Measurements from ENCODE around the gene HNRNPC.
"Not testable (repeated sequence)": the region's sequence is repeated elsewhere in the genome, so short reads cannot be mapped to it uniquely, and the experiment has no call there.

HNRNPC gene

DNA sequence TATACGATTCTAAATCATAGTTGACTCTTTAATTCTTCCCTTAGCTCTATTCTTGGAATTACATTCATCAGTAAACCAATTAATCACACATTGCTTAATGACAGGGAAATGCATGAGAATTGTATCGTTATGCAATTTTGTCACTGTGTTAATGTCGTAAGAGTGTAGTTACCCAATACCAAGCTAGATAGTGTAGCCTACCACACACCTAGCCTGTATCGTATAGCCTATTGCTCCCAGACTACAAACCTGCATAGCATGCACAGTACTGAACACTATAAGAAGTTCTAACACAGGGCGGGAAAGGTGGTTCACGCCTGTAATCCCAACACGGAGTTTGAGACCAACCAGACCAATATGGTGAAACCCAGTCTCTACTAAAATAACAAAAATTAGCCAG is 24.7 kb downstream of the HNRNPC start:
- peak; percentile 65 for DNase-seq

DNA sequence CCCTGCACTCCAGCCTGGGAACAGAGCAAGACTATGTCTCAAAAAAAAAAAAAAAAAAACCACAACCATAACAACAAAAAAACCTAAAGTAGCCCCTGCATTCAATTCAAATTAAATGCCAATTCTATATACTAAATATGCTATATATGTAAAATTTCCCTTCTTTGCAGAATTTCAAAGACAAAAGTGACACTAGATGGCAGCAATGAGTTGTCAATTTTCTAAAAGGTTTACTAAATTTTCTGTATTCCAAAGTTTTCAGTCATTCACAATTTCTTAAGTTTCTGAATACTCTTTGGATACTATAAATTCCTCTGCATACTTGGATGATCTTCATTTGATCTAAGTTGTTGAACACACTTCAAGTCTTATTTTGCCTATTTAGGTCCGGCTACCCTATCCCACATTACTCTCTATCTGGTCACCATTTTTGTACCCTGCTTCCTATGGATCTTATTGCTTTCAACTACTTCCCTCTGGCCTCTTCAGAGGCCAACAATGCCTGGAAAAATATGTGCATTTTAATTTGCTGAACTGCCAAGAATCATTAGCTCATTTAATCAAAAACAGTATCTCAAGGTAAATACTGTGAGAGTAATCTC is 27.9 kb downstream of the HNRNPC start:
- DNase-seq, result peak; percentile 69

DNA sequence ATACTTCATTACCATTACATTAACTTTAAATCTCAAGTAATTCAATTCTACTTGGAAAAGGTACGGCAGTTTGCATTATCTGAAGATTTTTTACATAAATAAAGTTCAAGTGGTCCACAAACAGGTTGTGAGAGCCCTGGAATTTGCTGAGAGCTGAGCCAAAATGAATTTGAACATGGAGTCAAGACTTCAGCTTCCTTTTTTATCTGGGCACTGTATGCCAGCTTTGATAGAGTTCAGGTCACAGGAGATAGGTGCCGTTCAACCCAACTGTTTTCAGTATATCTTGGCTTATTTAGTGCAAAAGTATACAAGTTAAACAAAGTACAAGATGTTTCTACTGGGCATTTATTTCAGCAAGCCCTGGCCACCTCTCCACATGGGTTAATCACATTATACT is 28.8 kb downstream of the HNRNPC start:
- DNase-seq, result no peak

DNA sequence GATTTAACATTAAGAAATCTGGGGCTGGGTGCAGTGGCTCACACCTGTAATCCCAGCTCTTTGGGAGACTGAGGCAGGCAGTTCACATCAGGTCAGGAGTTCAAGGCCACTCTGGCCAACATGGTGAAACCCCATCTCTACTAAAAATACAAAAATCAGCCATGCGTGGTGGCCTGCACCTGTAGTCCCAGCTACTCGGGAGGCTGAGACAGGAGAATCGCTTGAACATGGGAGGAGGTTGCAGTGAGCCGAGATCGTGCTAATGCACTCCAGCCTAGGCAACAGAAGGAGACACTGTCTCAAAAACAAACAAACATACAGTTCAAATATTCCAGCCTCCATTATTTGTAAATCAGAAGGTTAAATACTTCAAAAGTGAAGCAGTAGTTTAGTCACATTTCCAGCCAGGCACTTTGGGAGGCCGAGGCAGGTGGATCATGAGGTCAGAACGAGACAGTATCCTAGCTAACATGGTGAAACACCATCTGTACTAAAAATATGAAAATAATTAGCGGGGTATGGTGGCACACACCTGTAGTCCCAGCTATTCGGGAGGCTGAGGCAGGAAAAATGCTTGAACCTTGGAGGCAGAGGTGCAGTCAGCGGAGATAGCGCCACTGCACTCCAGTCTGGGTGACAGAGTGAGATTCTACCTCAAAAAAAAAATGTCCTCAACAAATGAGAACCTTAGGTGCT is 30.3 kb downstream of the HNRNPC start:
- no peak for DNase-seq

DNA sequence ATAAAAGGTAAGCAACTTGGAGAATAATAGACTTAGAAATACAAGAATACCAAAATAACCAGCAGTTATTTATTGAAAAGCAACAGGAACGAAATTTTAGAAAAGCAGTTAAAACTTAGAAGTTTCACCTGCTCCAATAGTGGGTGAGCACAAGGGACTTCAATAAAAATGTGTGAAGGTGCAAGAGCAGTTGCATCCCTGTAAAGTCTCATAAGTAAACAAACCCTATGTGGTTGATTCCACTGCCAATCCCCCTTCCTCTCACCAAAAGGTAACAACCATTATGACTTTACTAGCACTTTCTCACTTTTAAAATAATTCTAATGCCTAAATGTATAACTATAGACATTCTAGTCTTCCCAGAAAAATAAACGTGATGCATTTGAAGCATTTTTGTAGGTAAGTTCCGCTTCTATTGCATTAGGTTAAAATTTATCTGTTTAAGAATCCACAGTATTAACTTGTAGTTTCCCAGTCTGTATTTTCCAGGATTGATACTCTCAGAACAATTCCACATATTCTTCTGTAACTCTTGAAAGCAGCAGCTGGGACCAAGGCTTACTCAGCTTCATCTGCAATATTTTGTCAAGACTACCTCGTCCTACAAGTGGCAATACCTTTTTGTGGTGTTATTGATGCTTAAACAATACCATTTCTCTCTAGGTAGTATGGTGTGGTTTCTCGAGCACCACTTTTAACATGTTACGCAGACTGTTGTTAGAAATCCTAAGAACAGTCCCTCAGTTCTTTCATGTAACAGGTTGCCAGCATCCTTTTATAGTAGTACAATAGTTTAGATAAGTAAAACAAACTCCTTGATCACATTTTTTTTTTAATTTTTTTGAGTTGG is 32.1 kb downstream of the HNRNPC start:
- no peak for DNase-seq

DNA sequence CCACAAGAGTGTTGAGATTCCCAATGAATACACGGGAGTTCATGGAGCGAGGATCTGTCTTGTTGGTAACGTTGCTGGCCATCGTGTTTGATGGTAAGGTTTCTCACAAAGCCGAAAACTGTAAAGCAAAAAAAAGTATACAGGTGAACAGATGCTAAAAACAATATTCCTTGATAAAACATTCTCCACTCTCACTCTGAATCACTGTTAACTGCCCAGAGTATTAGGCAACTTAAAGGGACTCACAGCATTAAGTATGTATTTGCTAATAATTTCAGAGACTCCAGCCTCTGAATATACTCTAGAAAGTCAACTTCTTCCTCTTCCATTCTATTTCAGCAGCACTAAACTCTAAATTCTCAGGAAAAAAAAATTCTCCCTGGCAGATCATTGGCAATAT is 35.1 kb downstream of the HNRNPC start:
- no peak for DNase-seq

DNA sequence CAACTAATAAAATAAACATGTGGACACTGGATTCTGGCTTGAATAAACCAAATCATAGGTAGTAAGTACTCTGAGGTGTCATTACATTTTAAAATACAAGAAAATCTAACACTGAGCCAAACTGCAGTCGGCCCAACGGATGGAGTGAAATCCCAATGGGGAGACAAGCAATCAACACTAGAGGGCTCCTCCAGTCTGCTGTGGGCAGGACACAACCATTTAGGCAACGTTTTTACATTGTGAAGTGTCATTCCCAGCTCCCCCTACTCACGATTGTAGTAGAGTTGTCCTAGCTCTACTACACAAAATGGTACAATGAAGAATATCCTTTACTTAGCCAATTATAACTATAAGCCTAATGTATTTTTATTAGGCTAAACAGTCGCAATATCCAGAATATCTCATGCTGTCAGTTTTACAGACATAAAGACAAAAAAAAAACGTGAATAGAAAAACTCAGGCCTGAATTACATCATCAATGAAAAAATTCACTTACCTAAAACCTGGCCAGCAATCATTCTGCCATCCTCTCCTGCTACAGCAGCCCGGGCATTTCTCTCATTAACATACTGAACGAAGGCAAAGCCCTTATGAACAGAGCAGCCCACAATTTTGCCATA is 35.7 kb downstream of the HNRNPC start:
- DNase-seq, result peak; percentile 48

DNA sequence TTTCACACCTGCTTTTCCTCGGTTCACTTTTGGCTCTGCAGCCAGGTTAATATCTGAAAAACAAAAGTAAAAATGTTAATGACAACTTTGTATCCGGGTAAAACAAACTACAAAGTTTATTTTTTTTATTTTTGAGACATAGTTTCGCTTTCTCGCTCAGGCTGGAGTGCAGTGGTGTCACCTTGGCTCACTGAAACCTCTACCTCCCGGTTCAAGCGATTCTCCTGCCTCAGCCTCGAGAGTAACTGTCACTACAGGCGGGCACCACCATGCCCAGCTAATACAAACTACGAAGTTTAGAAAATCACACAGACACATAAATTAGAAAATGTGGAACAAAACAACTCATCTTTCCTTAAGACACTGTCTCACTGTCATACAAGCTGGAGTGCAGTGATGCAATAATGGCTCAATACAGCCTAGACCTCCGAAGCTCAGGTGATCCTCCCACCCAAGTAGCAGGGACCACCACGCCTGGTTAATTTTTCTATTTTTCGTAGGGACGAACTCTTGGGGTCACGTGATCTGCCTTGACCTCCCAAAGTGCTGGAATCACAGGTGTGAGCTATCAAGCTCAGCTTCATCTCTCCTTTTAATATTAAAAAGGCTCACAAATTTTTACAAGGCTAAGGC is 38.1 kb downstream of the HNRNPC start:
- no peak for DNase-seq

DNA sequence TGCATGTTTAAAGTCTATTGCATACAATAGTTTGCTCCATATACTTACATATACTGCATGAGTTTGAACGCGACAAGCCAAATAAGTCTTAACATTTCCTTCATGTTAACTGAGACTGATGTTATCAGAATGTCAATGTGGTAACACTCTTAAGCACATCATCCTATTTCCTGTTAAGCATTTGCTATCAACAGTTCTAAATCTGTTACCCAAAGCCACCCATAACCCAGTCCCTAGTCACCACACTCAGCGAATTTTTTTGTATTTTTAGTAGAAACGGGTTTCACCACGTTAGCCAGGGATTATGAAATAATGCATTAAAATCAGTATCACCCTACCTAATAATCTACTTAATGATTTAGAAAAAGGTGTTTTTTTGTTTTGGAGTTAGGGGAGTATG is 39.4 kb downstream of the HNRNPC start:
- peak; percentile 77 for DNase-seq

DNA sequence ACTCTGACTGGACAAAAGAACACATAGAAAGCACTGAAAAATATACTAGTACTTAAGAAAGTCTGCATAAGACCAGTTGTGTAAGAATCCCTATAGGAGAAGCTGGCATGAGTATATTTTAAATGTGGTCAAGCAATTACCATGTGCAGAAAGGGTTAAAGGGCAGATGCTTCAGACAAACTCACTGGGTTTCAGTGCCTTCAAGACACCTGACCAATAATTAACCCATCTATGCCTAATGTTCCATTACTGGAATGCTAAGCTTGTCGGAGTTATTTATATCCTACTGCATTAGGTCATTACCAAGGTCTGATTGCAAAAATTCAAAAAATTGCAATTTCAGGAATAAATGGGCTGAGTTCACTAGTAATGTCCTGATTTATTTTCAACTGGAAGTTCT is 41.3 kb downstream of the HNRNPC start:
- no peak for DNase-seq

DNA sequence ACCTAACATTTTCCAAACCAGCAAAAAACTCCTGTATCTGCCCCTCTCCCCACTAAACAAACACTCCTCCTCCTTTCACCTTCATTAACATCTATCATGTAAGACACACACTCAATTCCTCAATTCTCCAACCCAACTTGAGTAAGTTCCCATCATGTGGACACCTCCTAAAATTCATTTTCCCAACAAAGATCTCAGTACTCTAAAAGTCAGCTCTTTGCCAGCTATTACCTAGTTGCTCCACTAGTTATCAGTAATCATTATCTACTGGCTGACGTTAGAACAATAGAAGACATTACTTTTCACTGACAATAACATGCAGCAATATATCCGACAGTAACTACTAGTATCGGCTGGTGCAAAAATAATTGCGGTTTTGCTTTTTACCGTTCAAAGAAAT is 42.1 kb downstream of the HNRNPC start:
- no peak for DNase-seq

DNA sequence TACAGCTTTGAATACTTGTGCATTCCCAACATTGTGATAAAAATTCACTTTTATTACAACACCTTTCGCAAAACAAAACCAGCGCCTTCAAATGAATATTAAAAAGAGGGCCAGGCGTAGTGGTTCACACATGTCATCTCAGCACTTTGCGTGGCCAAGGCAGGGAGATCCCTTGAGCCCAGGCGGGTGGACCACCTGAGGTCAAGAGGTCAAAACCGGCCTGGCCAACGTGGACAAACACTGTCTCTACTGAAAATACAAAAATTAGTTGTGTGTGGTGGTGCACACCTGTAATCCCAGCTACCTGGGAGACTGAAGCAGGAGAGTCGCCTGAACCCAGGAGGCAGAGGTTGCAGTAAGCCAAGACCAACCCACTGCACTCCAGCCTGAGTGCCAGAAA is 42.8 kb downstream of the HNRNPC start:
- no peak for DNase-seq

DNA sequence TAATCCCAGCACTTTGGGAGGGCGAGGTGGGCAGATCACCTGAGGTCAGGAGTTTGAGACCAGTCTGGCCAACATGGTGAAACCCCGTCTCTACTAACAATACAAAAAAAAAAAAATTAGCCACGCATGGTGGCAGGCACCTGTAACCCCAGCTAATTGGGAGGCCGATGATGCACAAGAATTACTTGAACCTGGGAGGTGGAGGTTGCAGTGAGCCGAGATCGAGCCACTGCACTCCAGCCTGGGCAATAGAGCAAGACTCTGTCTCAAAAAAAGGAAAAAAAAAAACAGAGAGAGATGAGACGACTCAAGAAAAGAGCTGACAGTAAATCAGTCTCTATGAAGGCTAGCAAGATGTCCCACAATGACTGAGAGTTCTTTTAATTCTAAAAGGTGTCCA is 44.1 kb downstream of the HNRNPC start:
- DNase-seq, result not testable (repeated sequence)

DNA sequence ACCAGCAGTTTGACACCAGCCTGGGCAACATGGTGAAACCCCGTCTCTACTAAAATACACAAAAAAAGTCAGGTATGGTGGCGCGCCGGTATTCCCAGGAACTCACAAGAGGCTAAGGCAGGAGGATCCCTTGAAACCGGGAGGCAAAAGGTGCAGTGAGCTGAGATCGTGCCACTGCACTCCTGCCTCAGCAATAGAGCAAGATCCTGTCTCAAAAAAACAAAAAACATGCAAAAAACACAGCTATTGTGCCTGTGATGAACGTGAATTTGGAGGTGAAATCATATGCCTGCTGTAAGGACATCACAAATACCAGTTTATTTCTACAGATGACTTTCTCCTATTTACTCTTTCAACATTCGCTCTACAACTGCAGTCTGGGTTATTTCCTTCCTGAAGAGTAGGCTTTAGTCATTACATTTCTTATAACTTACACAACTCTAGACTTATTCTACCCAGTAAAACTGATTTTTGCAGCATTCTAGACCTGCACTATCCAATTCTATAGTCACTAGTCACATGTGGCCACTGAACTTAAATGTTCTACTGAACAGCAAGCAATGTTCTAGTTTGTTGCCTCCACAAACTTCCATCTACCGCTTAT is 48.3 kb downstream of the HNRNPC start:
- no peak for DNase-seq

DNA sequence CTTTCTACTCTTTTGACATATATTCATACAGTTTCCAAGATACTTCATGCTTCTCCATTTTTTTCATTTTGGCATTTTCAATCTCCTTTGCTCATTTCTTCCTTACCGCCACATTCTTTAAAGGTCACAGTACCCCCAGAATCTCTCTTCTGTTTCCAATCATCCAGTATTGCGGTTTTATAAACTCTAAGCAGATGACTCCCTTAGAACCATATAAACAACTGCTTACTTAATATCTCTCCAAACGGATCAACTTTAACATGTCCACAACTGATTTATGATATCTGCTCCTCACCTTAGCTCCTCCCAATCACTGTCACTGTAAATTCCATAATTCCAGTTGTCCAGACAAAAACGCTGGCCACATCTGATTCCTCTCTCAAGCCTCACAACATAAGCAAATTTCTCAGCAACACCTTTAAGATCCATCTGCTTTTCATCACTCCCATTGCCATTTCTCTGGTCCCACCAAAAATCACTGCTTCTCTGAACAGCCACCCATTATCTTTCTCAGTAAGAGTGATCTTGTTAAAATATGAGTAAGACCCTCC is 49.6 kb downstream of the HNRNPC start:
- no peak for DNase-seq

DNA sequence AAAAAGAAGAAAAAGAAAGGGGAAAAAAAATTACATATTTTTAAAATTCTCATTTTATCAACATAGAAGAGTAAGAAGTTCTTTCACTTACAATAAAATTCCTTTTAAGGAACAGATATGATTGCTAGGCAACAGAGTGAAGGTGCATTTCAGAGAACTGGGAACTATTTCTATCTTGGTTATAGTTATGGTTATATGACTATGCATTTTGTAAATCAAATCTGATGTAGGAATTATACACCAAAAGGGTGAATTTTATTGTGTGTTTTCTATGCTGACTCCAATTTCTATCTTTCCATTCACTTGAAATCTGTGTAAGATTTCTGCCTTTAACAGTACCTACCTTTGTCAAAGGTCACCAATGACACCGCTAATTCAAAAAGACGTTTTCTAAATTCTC is 50.1 kb downstream of the HNRNPC start:
- no peak for DNase-seq

DNA sequence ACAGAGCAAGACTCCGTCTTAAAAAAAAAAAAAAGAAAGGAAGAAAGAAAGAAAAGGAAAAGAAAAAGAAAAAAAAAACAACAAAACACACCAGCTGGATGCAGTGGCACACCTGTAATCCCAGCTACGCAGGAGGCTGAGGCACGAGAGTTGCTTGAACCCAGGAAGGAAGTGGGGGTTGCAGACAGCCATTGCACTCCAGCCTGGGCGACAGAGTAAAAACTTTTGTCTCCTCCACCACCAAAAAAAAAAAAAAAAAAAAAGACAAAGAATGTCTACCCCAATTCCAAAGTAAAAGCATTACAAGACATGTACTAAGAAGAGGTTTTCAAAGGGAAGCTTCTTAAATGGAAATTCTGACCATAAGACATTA is 53.4 kb downstream of the HNRNPC start:
- no peak for DNase-seq

DNA sequence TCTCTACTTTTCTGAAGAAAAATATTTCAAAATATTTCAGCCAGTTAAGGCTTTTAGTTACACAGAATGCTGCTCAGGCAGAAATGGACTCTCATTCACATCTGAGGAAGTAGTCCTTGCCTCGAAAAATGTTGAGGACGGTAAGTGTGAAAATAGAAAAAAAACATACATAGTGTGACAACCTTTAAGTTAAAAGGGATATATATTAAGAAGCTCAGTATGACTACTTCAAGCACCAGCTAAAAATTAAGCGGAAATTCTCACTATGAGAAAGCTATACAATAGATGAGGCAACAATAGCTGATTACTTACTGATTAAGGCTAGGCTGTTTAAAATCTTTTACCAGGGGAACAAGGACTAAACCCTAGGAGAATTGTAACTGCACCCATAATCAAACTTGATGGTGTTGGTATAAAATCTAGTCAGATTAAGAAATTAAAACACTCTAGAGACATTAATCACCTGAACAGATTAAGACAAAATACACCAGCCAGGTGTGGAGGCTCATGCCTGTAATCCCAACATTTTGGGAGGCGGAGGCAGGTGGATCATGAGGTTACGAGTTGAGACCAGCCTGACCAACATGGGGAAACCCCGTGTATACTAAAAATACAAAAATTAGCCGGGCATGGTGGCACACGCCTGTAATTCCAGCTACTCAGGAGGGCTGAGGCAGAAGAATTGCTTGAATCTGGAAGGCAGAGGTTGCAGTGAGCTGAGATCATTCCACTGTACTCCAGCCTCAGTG is 53.9 kb downstream of the HNRNPC start:
- DNase-seq, result no peak

DNA sequence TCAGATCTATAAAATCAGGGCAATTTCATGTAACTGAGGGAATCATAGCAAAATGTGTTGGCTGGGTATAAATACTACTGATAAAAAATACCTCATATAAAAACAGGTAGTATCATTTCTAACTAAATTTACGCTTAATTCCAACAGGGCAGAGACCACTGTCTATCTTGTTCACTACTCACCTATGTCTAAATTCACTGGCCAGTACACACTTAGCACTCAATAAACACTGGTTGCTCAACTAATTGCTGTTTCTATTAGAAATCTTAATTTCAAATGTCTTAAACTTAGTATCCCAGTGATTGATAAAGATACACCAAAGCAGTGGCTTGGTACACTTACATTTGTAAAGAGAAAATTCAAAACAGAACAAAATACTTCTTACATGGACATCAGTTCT is 55.6 kb downstream of the HNRNPC start:
- DNase-seq, result no peak

DNA sequence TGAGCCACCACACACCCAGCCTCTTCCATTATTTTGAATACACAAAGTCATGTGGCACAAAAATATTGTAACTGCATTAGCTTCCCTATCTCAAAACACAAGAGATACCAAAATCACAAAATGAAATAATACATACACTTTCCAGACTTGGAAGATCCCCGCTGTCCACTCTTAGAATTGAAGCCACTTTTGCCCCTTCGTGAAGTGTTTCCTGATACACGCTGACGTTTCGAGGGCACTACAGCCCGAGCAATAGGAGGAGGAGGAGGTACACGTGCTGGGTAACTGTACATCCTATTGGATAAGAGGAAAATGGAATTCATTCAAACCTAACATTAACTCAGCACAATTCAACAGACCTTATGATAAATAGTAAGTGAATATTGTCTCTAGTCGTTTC is 56.4 kb downstream of the HNRNPC start:
- DNase-seq, result not testable (repeated sequence)

DNA sequence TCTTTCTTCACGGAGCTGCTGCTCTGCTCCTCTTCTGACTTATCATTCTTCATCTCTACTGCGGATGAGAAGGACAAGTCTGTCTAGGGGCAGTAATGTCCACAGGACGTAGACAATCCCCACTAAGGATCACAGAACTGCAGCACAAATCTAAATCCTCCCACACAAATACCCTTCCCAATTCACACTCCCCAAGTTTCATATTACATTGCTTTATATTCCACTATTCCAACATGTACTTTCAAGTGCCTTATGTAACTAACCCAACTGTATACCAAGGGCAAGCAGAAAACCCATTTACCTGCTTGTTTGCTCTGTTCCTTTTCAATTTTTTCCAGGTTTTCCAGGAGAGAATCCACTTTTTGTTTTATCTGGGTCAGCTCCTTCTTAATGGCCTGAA is 57.7 kb downstream of the HNRNPC start:
- DNase-seq, result no peak

DNA sequence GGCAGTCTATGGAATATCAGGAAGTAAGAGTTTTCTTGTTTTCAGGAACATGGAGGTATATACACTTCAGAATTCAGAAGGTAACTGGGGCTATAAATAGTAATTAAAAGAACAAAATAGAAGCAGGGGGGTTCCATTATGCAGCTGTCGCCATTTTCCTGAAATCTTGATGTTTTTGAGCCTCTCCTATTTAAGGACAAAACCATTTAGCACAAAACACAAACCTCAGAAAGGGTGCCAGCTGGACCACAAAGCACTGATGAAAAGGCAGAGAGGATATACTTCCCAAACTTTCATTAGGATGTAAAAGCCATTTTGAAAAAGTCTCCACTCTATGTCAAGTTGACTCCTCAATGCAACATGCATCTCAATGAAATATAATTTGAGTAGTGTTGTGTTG is 59.2 kb downstream of the HNRNPC start:
- DNase-seq, result no peak
